Measurements from ENCODE around the gene RAB11FIP4. TPM values are rescaled to one million over a fixed set of nuclear protein-coding genes. Genes with fewer than 3 reads are reported as not detected.

Gene RAB11FIP4
- total RNA-seq, 4 donors from 2014 or later: 28.9 to 46.8 (median 35.7) TPM

GRCh38 chr17:31480904-31481782, 89.7 kb downstream of the RAB11FIP4 start:
- no peak for DNase-seq (ENCODE audit: low spot score in 2 of 2)
- Histone ChIP-seq H3K36me3 (no peaks in the 10 kb centered on the region), H3K4me3 (no peak overlapping the region), H3K27me3 (peaks cover 15% of the 10 kb centered on the region), H3K4me1 (no peaks in the 10 kb centered on the region), H3K27ac (no peak overlapping the region), H3K9me3 (no peaks in the 10 kb centered on the region)
- WGBS: 83% methylated on average over 8 of the region's 8 CpGs
- TF ChIP-seq EP300 (IDR thresholded peaks at IDR 0.05): no peak
- no peak for TF ChIP-seq POLR2AphosphoS5 (IDR thresholded peaks at IDR 0.05)
- TF ChIP-seq POLR2A (IDR thresholded peaks at IDR 0.05): no peak
- no peak for TF ChIP-seq CTCF (IDR thresholded peaks at IDR 0.05)

GRCh38 chr17:31481783-31482081, 90.3 kb downstream of the RAB11FIP4 start:
- no peak overlapping the region for H3K27ac ChIP-seq
- TF ChIP-seq POLR2A (IDR thresholded peaks at IDR 0.05) (no peak), CTCF (IDR thresholded peaks at IDR 0.05) (no peak), EP300 (IDR thresholded peaks at IDR 0.05) (no peak), POLR2AphosphoS5 (IDR thresholded peaks at IDR 0.05) (no peak)
- no peaks in the 10 kb centered on the region for H3K9me3 ChIP-seq
- 65% methylated on average over 4 of the region's 4 CpGs for WGBS
- no peak for DNase-seq (ENCODE audit: low spot score in 2 of 2)
- H3K27me3 ChIP-seq: peaks cover 14% of the 10 kb centered on the region
- H3K4me3 ChIP-seq: no peak overlapping the region
- H3K4me1 ChIP-seq: no peaks in the 10 kb centered on the region
- no peaks in the 10 kb centered on the region for H3K36me3 ChIP-seq

GRCh38 chr17:31484821-31485220, 93.3 kb downstream of the RAB11FIP4 start:
- H3K4me3 ChIP-seq: no peak overlapping the region
- 91% methylated on average over 4 of the region's 4 CpGs for WGBS

GRCh38 chr17:31486351-31487062, 95.0 kb downstream of the RAB11FIP4 start:
- no peak for TF ChIP-seq CTCF (IDR thresholded peaks at IDR 0.05)
- no peak for TF ChIP-seq POLR2A (IDR thresholded peaks at IDR 0.05)
- TF ChIP-seq POLR2AphosphoS5 (IDR thresholded peaks at IDR 0.05): no peak
- TF ChIP-seq EP300 (IDR thresholded peaks at IDR 0.05): no peak
- H3K27ac ChIP-seq: no peak overlapping the region

More at GRCh38 chr17:31484821-31485220, 93.3 kb downstream of the RAB11FIP4 start:
- H3K36me3 ChIP-seq: no peaks in the 10 kb centered on the region
- TF ChIP-seq EP300 (IDR thresholded peaks at IDR 0.05) (no peak), POLR2AphosphoS5 (IDR thresholded peaks at IDR 0.05) (no peak), POLR2A (IDR thresholded peaks at IDR 0.05) (no peak)
- H3K27ac ChIP-seq: no peak overlapping the region
- DNase-seq (ENCODE audit: low spot score in 2 of 2): no peak
- peaks cover 24% of the 10 kb centered on the region for H3K4me1 ChIP-seq
- no peaks in the 10 kb centered on the region for H3K9me3 ChIP-seq
- H3K27me3 ChIP-seq: peaks cover 14% of the 10 kb centered on the region

GRCh38 chr17:31487063-31487647, 95.7 kb downstream of the RAB11FIP4 start:
- H3K4me1 ChIP-seq: peaks cover 47% of the 10 kb centered on the region
- H3K4me3 ChIP-seq: peak overlapping the region; percentile 55
- no peaks in the 10 kb centered on the region for H3K9me3 ChIP-seq
- peak overlapping the region; percentile 79 for H3K27ac ChIP-seq
- peaks cover 6% of the 10 kb centered on the region for H3K27me3 ChIP-seq
- H3K36me3 ChIP-seq: no peaks in the 10 kb centered on the region
- no peak for TF ChIP-seq CTCF (IDR thresholded peaks at IDR 0.05)
- no peak for TF ChIP-seq POLR2AphosphoS5 (IDR thresholded peaks at IDR 0.05)
- TF ChIP-seq POLR2A (IDR thresholded peaks at IDR 0.05): no peak
- no peak for TF ChIP-seq EP300 (IDR thresholded peaks at IDR 0.05)
- WGBS: 28% methylated on average over 17 of the region's 17 CpGs
- no peak for DNase-seq (ENCODE audit: low spot score in 2 of 2)

More at GRCh38 chr17:31486351-31487062, 95.0 kb downstream of the RAB11FIP4 start:
- DNase-seq (ENCODE audit: low spot score in 2 of 2): no peak
- Histone ChIP-seq H3K4me1 (peaks cover 41% of the 10 kb centered on the region), H3K4me3 (no peak overlapping the region), H3K27me3 (peaks cover 6% of the 10 kb centered on the region), H3K9me3 (no peaks in the 10 kb centered on the region), H3K36me3 (no peaks in the 10 kb centered on the region)
- 68% methylated on average over 9 of the region's 9 CpGs for WGBS

Data from suprapubic skin (tissue), 4 donors.